ENCODE data around the gene CEPT1. TPM values are rescaled to one million over a fixed set of nuclear protein-coding genes. Genes with fewer than 3 reads are reported as not detected.
A peak's percentile ranks its signal among the peaks of the same experiment; 100 is the strongest.

Gene CEPT1
- total and polyA plus RNA-seq, 2 of the 4 experiments (the other 2 are of a cell fraction), result 13.3 to 27.4 TPM

GRCh38 chr1:111225717-111226400 lies 85.8 kb downstream of the CEPT1 start:
- Histone ChIP-seq H3K9me1 (ENCODE audit: insufficient read depth, low read length) (no peaks in the 10 kb centered on the region), H3K4me1 (ENCODE audit: control insufficient read depth, insufficient read depth, low read length) (peaks cover 15% of the 10 kb centered on the region), H2AFZ (replicated peaks; ENCODE audit: low read length, poor library complexity) (no peak overlapping the region), H2BK20ac (ENCODE audit: low read depth, low read length) (no peak overlapping the region), H3K27me3 (ENCODE audit: control insufficient read depth, insufficient read depth, low read length) (no peaks in the 10 kb centered on the region), H4K91ac (ENCODE audit: insufficient read depth, low read depth, low read length) (no peak overlapping the region), H4K8ac (ENCODE audit: low read depth in 2 of 2, low read length in 2 of 2) (no peak overlapping the region), H2BK5ac (ENCODE audit: low read depth, low read length, poor library complexity, severe bottlenecking) (no peak overlapping the region), H3K14ac (replicated peaks; ENCODE audit: low read depth, low read length) (0 out of 2 replicates have a peak overlapping the region, but pooled peaks have one; percentile 34), H4K5ac (ENCODE audit: low read depth, low read length) (no peak overlapping the region), H3K18ac (ENCODE audit: low read depth, low read length) (no peak overlapping the region; the same call in 1 of the 2 replicates), H3K23ac (ENCODE audit: low read depth, low read length) (no peak overlapping the region), H3K56ac (ENCODE audit: extremely low read depth, insufficient read depth, low read length) (no peak overlapping the region), H3K4me2 (ENCODE audit: low read depth, low read length) (no peak overlapping the region), H3K79me1 (ENCODE audit: low read depth in 1 of 2, low read length in 2 of 2) (no peaks in the 10 kb centered on the region), H2BK120ac (ENCODE audit: low read depth, low read length) (no peak overlapping the region), H3K4me3 (ENCODE audit: insufficient read depth, low read depth, low read length) (no peak overlapping the region), H4K20me1 (ENCODE audit: insufficient read depth, low read length) (no peaks in the 10 kb centered on the region), H3K27ac (ENCODE audit: insufficient read depth, low read length) (no peak overlapping the region), H3K4ac (ENCODE audit: low read depth, low read length) (no peak overlapping the region), H3K9me3 (ENCODE audit: control insufficient read depth, insufficient read depth, low read length) (no peaks in the 10 kb centered on the region), H2AK9ac (replicated peaks; ENCODE audit: low read depth, low read length, poor library complexity) (no peak overlapping the region), H3K9ac (ENCODE audit: low read depth, low read length) (no peak overlapping the region), H2AK5ac (ENCODE audit: low read depth, low read length) (no peak overlapping the region), H2BK15ac (ENCODE audit: low read depth, low read length) (no peak overlapping the region), H3K36me3 (ENCODE audit: control insufficient read depth, insufficient read depth, low read length) (no peaks in the 10 kb centered on the region)
- CTCF ChIA-PET, result interaction anchor here (0.6 to 1.4 kb wide), 2 partner anchors 102 to 174 kb away, joined by 3 read pairs; no protein-coding TSS in a partner anchor
- no peak for ATAC-seq (ENCODE audit: low read depth)
- POLR2A ChIA-PET (ENCODE audit: unreplicated experiment), result no interaction called here
- intact Hi-C loops (cut with micrococcal nuclease) (loop anchor here (5.0 to 10.0 kb wide), 2 partner anchors 191 to 531 kb away; partner anchors contain the start of gene DDX20), dilution Hi-C loops (cut with HindIII; ENCODE audit: low sequenced_read_pairs, unreplicated experiment) (no loop called here), in situ Hi-C loops (cut with MboI; ENCODE audit: low sequenced_read_pairs) (loop anchor here (10.0 kb wide), 3 partner anchors 109 to 539 kb away; no protein-coding TSS in a partner anchor)
- no TSS peak for BruUV-seq (replicated peaks)
- DNase-seq, result peak; percentile 36
- no CpG with 5 or more reads among the region's 6 CpGs for WGBS, 2 experiments (ENCODE audit: extremely low coverage in 2 of 2, insufficient read length in 1 of 2)
- TF ChIP-seq SMC3 (IDR thresholded peaks at IDR 0.05; ENCODE audit: low read depth, low read length) (no peak), BHLHE40 (IDR thresholded peaks at IDR 0.05; ENCODE audit: low read depth, low read length) (no peak), RFX5 (IDR thresholded peaks at IDR 0.05; ENCODE audit: low read depth, low read length) (no peak), NFE2L2 (IDR thresholded peaks at IDR 0.05; ENCODE audit: low read depth, low read length) (no peak), ELK1 (IDR thresholded peaks at IDR 0.05; ENCODE audit: borderline replicate concordance, low read depth, low read length) (no peak), MAZ (IDR thresholded peaks at IDR 0.05; ENCODE audit: borderline replicate concordance, low read depth, low read length) (no peak), POLR2A (IDR thresholded peaks at IDR 0.05; ENCODE audit: low read depth, low read length) (no peak), MAFK (IDR thresholded peaks at IDR 0.05; ENCODE audit: low read depth, low read length) (no peak), RCOR1 (IDR thresholded peaks at IDR 0.05; ENCODE audit: insufficient replicate concordance, low read length) (no peak), CHD1 (IDR thresholded peaks at IDR 0.05; ENCODE audit: low read depth, low read length) (no peak), MXI1 (IDR thresholded peaks at IDR 0.05; ENCODE audit: borderline replicate concordance, low read depth, low read length) (no peak), CEBPB (IDR thresholded peaks at IDR 0.05; ENCODE audit: low read depth, low read length) (no peak), USF2 (IDR thresholded peaks at IDR 0.05; ENCODE audit: low read depth, low read length) (no peak), FOS (IDR thresholded peaks at IDR 0.05; ENCODE audit: low read depth, low read length) (no peak), CTCF (conservative IDR thresholded peaks at IDR 0.05; ENCODE audit: low read depth, low read length) (no peak)

Data from IMR-90 (cell line).